Left colon (tissue), 2 donors: Measurements from ENCODE around the gene ETNPPL. TPM values are rescaled to one million over a fixed set of nuclear protein-coding genes. Genes with fewer than 3 reads are reported as not detected.

ENCODE experiments used
- ATAC-seq: fragments of 200-7000 bp; cut with Tn5 transposase; one replicate; pipeline ENCODE4 v1.9.1; 2020; ENCODE audit warnings: mild to moderate bottlenecking, moderate library complexity
- DNase-seq, 2 donors: peaks; one replicate each; pipeline ENCODE4 v3.0.0-alpha.2; 2020
- intact Hi-C, 2 donors: fragments of 100-400 bp; cut with DNase I in 1 of 2; cut with micrococcal nuclease in 1 of 2; formaldehyde crosslinking; loops; one replicate each; pipeline versions ENCODE4 v1.11.2 to v1.14.0; 2022; cut with DNase I, micrococcal nuclease
- long read RNA-seq: library from polyadenylated mRNA; unstranded; transcript quantifications from one replicate; pipeline ENCODE4 v2.0.0, GENCODE V29; 2021
- total RNA-seq, 2 donors: library from RNA; stranded (reverse); fragmentation: NEBNext Ultra II Directional; extraction: Animal tissue kit (Norgen Biotek cat#: 25700); gene quantifications; one replicate each; pipeline ENCODE4 v1.2.1, GENCODE V29; 2021
- donor health status: DM: no; HTN: no; CAD: no.
- donor health status: DM: yes; HTN: yes; CAD: no.

ETNPPL gene
- not detected for total RNA-seq
- long read RNA-seq, result 0 reads

DNA sequence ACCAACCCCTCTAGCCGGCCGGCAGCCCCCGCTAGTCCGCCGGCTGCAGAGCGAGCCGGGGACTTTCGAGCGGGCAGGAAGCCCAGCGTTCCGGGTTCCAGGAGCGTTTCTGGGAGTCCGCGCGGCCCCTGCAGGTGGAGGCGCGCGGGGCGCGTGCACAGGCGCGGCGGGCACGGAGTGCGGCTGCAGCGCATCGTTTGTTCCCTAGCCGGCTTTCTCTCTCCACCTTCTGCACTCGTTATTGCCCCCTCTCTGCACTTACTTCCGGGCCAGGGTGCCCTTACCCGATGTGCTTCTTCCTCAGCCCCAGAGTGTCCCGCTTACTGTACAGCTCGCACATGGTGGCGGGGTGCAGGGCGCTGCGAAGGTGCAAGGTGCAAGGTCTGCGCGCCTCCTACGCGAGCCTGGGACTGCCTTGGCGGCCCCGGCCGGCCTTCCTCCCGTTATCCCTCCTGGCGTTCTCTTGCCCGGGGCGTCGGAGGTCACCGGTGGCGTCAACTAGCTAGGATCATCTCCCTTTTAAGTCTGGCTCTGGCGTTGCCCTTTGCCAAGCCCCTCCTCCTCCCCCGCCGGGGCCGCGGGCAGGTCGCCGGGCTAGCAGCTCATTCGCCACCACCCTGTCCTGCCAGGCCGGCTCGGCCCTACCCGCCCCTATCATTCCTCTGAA, at the start of gene ETNPPL:
ETNPPL (minus strand) TSS at position 495 of the 667 bp plus-strand sequence; CDS start at position 340, 155 bp downstream.
- DNase-seq, result peak in 1 of 2 donors; percentile 18
- peak; percentile 69 for ATAC-seq
- intact Hi-C loops, result no loop called here

DNA sequence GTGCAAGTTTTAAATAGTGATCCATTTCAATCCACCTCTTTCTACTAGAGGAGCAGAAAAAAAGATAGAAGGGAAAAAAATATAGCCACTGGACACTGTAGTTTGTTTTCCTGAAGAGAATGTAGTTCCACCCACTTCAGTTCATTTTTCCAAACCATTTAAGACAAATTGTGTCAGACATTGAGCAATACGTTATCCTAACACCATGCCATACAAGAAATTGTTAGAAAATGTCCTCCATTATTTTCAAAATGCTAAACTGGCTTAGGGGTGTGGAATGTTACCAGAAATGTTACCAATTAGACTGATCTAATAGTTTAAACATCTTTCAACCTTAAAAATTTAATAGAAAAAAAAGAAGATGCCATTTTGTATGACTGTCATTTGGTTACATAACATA, 48.6 kb upstream of the ETNPPL start:
- intact Hi-C loops, result no loop called here
- DNase-seq, result no peak
- no peak for ATAC-seq

GRCh38 chr4:108810087-108810486, 47.2 kb upstream of the ETNPPL start:
- intact Hi-C loops, result no loop called here
- no peak for ATAC-seq
- DNase-seq, result no peak

- ATAC-seq, result no peak
- intact Hi-C loops, result no loop called here
Observed at GRCh38 chr4:108804648-108805273, 41.9 kb upstream of the ETNPPL start.

DNA sequence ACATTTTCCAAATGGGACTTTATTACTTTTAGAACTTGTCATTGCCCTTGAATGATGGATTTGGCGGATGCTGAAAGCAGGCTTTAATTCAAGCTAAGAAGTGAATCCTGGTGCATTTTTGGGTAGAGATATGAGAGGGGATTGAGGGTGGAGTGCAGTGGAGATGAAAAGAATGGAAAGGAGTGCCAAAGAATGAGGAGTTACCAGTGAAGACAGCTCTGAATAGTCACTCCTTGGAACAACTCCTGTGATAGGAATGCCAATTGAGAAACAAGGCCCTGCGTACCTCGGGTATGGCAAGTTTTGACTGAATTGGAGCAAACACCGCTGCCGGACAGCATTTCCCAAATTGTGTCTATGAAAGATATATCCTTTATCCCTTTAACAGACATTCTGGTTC, 36.5 kb upstream of the ETNPPL start:
- DNase-seq (no peak), ATAC-seq (no peak)
- intact Hi-C loops, result no loop called here

More at GRCh38 chr4:108804648-108805273, 41.9 kb upstream of the ETNPPL start:
- no peak for DNase-seq

- ATAC-seq, result no peak
- no peak for DNase-seq
- intact Hi-C loops, result no loop called here
Observed at GRCh38 chr4:108796173-108796572, 33.3 kb upstream of the ETNPPL start.

DNA sequence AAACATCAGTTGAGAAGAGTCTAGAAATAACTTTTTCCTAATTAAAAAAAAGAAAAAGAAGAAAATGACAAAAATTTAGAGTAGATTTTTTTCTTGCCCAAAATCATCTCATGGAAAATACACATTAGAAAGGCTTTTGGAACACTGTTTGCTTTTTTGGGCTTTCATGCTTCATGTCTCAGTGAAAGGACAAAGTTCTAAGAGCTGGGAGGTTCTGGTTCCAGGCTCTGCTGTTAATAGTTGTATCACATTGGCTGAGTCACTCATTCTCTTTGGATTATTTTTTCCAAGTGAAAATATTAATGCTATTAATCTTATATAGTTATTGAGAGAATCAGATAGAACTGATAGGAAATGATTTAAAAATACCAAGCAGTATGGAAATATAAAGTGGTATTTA, 32.9 kb upstream of the ETNPPL start:
- ATAC-seq (no peak), DNase-seq (no peak)
- intact Hi-C loops, result no loop called here

GRCh38 chr4:108794136-108794535, 31.3 kb upstream of the ETNPPL start:
- intact Hi-C loops, result no loop called here
- DNase-seq (no peak), ATAC-seq (no peak)

- intact Hi-C loops, result no loop called here
- no peak for ATAC-seq
- DNase-seq, result no peak
Observed at GRCh38 chr4:108793415-108793814, 30.6 kb upstream of the ETNPPL start.

GRCh38 chr4:108788731-108789130, 25.9 kb upstream of the ETNPPL start:
- ATAC-seq (no peak), DNase-seq (no peak)

GRCh38 chr4:108787724-108788123, 24.9 kb upstream of the ETNPPL start:
- ATAC-seq, result no peak
- intact Hi-C loops, result no loop called here

More at GRCh38 chr4:108788731-108789130, 25.9 kb upstream of the ETNPPL start:
- intact Hi-C loops, result no loop called here

GRCh38 chr4:108787106-108787505, 24.3 kb upstream of the ETNPPL start:
- intact Hi-C loops, result no loop called here
- ATAC-seq (no peak), DNase-seq (no peak)

More at GRCh38 chr4:108787724-108788123, 24.9 kb upstream of the ETNPPL start:
- DNase-seq, result no peak

DNA sequence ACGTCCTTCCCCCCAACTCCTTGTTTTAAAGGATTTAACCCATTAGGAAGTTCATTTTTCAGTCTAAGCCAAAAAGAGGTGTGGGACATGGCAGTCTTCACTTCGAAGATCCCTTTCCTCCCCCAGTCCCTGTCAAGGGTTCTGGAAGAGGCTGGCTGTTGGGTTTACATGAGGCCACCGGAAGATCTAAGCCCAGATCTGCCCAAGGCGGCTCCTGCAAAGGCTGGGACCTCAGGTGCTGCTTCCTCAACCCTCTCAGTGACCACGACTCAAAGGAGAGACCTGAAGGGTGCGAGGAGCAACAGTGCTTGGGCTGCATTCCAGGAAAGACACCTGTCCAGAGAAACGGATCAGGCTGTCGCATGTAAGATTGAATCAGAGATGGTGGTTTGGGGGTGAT, 23.5 kb upstream of the ETNPPL start:
- intact Hi-C loops, result no loop called here
- ATAC-seq (no peak), DNase-seq (no peak)

DNA sequence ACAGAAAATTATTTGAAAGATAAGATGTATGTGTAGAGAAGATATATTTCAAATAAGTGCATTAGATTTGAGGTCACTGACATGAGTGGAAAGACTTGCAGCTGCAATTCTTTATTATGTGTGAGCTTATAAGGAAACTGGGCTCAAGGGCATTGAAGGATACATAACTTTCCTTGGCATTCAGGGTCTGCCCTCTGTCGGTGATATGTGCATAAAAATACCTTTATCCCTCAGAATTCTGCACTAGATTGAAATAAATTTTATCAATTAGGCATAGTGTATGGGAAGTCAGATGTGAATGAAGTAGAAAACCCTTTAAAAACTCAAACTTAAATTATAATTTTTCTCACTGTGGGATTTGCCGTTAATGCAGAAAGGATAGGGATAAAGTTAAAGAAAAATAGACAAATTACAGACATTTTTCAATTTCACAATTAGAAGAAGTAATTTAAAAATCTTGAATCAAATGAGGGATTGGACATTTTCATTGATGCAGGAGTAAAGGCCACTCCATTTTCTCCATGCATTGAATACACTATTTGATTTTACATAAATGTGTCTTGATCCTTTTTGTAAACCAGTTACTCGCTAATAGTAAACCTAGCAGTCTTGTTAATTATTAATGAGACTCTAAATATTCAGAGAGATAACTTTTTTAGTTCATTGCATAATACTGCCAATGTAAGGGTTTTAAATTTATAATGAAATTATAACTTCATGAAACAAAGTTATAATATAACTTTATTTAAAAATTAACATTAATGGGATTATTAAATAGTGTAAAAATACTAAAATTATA, 21.0 kb upstream of the ETNPPL start:
- ATAC-seq, result no peak
- intact Hi-C loops, result no loop called here
- no peak for DNase-seq

DNA sequence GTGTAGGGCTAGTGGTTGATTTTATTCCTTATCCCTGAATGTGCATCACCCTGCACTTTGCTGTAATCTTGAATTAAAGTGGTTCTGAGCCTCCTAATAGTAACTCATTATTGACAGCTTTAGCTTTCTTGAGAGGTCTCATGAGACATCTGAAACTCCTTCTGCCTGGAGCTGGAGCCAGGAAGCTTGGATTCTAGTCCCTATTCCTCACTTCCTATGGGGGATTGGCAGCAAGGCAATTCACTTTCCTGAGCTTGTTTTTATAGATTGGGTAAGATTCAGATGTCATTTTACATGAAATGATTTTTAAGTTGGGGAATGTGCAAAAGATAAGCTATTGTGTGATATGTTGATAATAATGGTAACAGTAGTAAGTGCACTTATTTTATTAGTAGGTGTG, 17.1 kb upstream of the ETNPPL start:
- intact Hi-C loops, result no loop called here
- ATAC-seq, result no peak
- no peak for DNase-seq

DNA sequence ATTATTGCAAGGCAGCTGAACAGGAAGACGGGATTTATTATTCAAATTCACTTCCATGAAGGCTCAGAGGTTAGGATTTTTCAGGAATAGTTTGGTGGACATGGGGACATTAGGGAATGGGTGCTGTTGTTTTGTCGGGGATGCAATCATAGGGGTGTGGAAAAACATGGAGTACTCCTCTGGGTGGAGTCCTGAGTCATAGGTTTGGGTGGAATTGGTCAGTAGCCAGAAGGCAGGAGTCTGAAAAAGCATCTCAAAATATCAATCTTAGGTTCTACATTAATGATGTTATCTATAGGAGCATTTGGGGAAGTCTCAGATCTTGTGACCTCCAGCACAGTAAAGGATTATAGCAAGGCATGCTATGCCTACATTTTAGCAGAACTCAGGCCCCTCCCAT, 14.5 kb upstream of the ETNPPL start:
- DNase-seq (no peak), ATAC-seq (no peak)
- intact Hi-C loops, result no loop called here

DNA sequence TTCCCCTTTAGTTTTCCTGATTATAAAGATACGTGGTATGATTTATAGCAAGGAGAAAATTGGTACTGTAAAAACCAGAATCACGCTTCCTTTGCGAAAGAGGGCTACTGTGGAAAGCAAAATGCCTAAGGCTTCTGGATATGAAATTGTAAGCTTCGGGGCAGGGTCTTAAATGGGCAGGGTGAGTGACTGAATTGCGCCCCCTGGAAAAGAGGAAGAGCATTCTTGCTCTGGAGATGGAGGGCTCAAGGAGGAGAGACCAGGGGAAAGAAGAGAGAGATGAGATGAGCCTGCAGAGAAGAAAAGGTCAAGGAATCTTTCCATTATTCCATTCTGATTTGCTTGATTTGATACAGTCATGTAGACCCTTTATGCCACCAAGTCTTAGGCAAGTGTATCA, 13.1 kb upstream of the ETNPPL start:
- intact Hi-C loops, result no loop called here
- DNase-seq (no peak), ATAC-seq (no peak)

DNA sequence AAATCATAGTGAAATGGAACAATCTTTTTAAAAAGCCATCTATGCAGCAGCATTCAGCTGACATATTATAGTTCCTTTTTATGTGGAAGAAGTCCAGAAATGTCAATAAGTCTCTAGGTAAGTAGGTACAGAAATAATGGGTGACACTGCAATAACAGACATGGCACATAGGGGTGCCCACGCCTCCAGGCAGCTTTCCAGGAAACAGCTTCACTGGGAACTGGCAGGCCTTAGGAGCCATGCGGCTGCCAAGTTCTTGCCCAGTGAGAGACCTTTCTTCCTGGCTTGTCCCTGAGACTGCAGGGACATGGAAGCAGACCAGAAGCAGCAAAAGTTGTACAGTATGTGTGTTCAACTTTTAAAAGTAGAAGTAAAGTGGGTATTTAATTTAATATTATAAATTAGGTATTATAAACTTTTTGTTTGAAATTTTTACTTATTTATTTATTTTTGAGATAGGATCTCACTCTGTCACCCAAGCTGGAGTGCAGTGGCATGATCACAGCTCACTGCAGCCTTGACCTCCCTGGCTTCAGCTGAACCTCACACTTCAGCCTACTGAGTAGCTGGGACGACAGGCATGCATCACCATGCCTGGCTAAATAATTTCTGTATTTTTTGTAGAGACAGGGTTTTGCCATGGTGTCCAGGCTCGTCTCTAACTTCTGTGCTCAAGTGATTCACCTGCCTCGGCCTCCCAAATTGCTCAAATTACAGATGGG, 12.1 kb upstream of the ETNPPL start:
- ATAC-seq (no peak), DNase-seq (no peak)
- intact Hi-C loops, result no loop called here

- intact Hi-C loops, result no loop called here
Observed at GRCh38 chr4:108772402-108772801, 9.5 kb upstream of the ETNPPL start.

More at GRCh38 chr4:108772402-108772801, 9.5 kb upstream of the ETNPPL start:
- DNase-seq, result no peak
- ATAC-seq, result no peak
